CD4-positive, alpha-beta T cell treated with Interleukin-2 at 100 ng/mL for 4 hours (primary cell): Measurements from ENCODE around the gene FGB.

Experiments used
- DNase-seq: peaks from one replicate; pipeline ENCODE4 v3.0.0-alpha.2; 2020; ENCODE audit warnings: low spot score

The FGB gene

DNA sequence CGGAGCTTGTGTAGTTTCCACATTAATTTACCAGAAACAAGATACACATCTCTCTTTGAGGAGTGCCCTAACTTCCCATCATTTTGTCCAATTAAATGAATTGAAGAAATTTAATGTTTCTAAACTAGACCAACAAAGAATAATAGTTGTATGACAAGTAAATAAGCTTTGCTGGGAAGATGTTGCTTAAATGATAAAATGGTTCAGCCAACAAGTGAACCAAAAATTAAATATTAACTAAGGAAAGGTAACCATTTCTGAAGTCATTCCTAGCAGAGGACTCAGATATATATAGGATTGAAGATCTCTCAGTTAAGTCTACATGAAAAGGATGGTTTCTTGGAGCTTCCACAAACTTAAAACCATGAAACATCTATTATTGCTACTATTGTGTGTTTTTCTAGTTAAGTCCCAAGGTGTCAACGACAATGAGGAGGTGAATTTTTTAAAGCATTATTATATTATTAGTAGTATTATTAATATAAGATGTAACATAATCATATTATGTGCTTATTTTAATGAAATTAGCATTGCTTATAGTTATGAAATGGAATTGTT lies at the start of gene FGB:
FGB (plus strand) TSS at position 315 of the 558 bp plus-strand sequence; CDS start at position 323, 8 bp downstream.
- DNase-seq = no peak

DNA sequence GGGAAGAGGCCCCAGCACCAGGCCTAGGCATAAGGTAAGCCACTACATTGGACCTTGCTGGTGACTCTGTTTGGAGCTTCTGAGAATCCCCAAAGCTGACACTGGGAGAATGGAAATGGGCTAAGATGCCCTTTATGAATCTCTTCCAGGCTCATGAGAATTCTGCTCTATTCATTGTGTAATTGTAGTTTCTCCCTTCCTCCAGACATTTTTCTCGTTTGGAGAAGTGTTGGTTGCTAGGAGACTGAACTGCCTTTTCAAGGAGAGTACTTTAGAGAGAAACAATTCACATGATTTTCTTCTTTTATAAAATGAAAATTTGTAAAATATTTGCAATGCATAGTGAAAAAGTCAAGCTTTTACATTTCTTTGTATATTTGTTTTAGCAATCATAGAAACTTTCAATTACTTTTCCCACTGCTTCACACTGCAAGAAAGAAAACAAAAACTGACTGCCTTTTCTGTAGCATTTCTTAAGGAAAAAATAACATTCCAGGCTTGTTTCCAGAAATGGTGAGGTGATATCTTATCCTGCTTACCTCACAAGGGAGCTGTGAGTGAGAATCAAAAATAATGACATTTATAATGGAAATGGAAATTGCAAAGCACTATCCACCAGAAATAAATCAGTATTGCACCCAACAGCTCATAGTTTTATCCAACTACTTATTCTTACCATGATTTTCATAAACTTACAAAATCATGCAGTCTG lies 46.3 kb upstream of the FGB start:
- no peak for DNase-seq

DNA sequence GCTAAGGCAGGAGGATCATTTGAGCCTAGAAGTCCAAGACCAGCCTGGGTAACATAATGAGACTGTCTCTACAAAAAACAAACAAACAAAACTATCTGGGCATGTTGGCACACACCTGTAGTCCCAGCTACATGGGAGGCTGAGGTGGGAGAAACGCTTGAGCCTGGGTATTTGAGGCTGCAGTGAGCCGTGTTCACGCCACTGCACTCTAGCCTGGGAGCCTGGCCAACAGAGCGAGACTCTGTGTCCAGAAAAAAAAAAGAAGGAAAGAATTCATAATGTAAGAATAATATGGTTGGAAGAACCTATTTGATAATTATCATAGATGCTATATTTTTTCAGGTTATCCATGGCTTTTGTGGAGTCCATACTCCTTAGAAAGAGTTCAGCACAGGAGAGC lies 45.2 kb upstream of the FGB start:
- DNase-seq = no peak

DNA sequence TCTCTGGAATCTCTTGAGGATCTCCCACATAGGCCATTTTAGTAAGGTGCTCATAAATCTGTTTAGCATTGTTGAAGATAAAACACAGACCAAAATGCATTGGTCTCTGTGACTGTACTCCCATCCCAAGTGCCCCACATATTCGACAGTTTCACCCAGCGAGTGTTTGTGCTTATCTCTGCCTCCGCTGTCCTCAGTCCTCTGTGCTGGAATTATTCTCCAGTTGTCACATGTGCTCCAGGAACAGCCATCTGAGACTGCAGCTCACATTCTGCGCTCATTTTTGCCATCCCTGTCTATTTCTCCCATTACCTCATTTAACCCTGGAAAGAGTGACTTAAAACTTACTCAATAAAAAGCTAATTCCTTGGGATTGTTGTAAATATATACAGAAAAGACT lies 43.6 kb upstream of the FGB start:
- no peak for DNase-seq

DNA sequence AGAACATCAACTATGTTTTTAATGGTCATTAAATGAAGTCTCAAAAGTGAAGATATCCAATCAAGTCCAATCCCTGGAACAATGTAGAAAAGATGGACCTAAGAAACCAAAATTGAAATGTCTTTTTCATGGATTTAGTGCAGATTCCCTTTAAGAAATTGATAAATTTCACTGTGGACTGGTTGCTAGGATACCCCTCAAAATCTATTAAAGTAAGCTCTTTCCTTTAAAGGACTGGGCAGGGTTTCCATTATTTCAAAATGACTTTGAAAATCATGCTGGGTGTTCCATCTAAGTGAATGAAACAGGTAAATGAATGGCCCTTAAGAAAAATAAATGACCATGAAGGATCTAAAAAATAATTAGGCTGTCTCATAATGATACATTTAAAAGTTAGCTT lies 41.2 kb upstream of the FGB start:
- no peak for DNase-seq

DNA sequence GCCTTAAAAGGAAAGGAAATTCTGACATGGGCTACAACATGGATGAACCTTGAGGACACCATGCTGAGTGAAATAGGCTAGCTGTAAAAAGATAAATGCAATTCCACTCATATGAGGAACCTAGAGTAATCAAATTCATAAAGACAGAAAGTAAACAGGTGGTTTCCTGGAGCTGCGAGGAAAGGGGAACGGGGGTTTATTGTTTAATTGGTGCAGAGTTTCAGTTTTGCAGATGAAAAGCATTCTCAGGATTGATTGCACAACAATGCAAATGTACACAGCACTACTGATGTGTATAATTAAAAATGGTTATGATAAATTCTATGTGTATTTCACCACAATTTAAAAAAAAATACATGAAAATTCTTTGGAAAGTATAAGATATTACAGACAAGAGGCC lies 36.7 kb upstream of the FGB start:
- no peak for DNase-seq

DNA sequence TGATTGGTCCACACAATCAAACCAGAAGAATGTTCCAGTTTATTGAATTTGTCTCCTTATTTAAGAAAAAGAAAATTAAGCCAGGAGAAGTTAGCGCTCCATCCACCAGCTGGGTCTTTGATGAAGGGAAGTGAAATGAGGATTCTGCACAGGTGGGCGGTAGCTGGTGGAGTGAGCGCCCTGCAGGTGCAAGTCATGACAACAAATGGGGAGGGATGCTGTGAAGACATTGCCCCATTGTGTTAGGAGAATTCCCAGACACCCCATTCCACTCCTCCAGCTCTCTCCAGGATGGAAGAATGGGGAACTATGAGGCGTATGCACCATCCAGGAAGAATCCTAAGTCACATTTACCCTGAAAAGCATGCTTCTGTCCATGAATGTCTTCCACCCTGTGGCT lies 35.5 kb upstream of the FGB start:
- no peak for DNase-seq

DNA sequence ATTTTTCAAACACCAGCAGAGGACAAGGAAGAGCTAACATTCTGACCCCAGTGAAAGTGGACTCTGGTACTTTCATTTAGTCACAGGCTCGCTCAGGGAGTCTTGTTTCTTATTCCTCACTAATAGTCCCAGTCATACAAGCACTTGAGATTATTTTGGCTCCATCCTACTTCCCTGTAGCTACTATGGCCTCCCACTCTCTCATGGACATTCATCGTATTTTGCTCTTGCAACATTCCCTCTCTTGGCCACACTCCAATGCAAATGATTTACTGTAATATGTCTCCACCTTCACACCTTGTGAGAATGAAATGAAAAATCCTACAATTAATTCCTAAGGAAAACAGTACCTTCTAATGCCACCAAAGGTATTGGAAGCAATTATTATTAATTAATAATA lies 33.9 kb upstream of the FGB start:
- DNase-seq = no peak

DNA sequence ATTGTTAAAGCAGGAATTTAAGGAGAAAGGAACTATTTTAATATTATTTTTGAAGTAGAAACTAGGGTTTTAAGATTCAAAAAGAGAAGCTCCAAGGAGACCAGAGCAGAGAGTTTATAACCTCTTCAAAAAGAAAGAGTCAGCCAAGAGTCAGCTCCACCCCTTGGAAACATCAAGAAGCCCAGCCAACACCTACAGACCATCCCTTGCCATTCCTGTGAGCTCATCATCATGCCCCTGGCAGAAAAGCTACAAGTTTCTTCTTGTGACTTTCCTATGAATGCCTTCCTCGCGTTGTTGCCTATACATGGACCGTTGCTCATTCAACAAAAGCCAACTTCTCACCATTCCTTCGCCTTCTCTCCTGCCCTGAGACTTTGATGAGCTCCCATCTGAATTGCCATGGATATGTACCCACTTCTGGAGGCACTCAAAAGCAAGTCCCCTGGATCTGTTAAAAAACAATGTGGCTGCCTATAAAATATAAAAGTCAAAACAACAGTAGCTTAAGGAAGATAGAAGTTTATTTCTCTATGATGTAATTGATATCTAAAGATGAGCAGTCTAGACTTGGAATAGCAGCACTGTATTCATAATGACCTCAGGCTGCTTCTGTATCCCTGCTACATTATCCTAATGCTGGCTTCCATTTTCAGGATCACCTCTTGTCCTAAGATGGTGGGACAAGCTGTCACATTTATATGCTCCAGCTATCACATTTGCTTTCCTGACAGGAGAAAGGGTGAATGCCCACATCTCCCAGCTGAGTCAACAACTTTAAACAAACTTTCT lies 32.9 kb upstream of the FGB start:
- DNase-seq = no peak

DNA sequence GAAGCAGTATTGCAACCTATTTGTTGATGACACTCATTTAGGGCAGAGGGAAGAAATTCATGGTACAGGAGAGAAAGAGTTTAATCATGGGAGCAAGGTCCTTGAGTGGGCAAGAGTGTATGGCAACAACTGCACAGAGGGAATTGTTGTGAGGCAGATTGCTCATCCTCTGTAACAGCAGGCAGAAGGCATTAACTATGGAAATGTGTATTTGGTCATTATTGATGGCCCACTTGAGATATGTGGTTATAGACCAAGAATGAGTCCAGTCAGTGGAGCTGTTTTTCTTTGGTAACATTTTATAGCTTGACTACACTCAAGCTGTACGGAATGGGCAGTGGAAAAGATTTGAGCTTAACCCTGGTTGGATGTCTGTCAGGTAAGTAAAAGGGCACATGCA lies 28.5 kb upstream of the FGB start:
- no peak for DNase-seq

DNA sequence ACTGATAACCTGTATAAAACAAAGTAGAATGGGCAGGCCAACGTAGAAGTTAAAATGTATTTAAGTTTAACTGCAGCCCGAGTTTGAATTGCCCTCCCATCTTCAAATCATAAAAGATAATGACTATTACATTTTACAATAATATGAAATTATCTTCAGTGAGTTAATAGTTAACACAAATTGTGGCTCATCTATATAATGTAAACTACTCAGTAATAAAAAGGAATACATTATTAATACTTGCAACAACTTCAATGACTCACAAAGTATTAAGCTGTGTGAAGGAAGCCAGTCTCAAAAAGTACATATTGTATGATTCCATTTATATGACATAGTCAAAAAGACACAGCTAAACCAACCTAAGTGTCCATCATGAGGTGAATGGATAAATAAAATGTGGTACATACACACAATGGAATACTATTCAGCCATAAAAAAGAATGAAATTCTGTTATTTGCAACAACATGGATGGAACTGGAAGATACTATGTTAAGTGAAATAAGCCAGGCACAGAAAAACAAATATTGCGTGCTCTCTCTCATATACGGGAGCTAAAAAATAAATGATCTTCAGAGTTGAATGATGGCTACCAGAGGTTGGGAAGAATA lies 20.4 kb upstream of the FGB start:
- no peak for DNase-seq

DNA sequence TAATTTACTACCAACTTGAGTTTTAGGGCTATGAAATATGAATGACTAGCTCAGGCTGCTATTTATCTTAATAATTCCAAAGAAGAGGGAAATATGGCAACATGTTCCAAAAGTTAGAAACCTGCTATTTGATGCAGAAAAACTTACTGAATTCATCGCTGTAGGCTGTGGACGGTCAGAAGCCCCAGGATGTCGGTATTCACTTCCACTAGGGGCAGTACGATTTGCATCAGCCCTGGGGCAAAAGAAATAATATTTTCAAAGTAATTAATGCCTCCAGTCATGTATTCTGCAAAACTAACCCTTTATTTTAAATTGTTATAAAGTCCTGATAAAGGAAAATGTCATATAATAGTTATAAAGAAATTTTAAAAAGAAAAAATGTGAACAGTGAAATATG lies 17.1 kb upstream of the FGB start:
- no peak for DNase-seq

DNA sequence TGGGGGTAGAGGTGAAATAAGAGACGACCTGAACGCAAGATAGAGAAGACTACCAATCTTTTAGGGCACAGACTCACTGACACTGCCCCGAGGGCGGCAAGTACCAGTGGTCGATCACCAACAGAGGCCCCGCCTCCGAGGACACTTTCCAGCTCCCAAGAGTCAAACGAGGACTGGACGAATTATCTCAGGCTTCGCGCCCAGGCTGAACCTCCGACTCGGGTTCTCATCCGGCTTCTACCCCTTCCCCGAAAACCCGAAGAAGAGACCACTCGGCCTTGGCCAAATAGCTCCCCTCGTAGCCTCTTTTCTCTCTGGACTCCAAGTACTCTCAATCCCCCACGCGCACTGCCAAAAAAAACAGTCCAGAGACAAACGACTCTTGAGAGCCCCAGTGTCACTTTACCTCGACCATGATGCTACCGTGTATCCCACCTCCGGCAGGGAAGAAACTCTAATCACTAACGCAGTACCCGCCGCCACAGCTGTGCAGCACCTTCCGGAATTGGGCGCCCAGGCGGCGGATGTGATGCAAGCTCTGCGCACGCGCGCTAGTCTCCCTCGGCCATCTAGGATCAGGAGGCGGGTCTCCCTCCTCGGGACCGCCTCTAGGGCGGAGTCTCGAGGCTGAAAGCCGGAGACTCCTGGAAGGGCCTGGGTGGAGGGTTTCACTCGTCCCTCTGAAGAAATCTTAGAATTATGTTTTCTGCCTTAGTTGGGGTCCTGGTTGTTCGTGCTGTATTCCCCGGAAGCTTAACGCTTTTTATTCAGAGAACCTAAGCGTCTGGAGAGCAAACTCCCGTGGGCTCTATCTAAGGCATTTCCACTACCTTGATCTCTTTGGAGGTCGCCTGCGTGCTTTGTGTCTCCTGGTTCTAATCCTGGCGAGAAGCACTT lies 12.7 kb upstream of the FGB start, which contains the start of gene PLRG1:
PLRG1 (minus strand) TSS at position 507 of the 897 bp plus-strand sequence; CDS start at position 415, 92 bp downstream.
- DNase-seq = peak; percentile 97

DNA sequence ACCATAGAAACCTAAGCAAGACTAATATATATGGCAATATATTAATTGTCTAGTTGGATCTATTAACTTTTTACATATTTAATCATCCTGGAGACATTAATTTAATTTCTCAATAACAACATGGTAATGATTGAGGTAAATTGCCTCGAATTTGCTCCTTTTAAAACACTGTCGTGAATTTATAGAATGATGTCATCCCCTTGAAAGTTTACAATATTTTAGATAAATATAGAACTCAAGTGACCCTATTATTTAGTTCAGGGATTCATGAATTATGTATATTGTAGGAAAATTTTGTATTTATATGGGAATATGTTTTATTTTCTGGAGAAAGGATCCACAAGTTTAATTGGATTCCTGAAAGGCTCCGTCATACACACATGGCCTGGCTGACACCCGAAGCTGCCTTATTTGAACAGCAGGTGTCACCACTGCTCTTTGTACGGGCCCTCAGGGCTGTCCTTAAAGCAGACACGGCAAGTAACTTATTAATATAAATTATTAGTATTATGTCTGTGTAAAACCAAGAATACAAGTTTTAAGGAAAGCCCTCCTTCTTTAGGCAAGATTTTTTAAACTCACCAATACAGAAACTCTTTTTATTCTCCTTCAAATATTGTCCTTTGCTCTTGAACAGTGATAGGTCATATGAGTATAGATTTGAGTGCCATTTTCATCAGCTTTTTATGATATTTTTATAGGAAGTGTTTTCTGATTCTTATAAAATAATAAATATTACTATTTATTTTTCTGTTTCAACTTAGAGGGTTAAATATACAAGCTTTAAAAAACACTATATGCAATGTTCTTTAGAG lies 10.7 kb upstream of the FGB start:
- DNase-seq = peak; percentile 83

DNA sequence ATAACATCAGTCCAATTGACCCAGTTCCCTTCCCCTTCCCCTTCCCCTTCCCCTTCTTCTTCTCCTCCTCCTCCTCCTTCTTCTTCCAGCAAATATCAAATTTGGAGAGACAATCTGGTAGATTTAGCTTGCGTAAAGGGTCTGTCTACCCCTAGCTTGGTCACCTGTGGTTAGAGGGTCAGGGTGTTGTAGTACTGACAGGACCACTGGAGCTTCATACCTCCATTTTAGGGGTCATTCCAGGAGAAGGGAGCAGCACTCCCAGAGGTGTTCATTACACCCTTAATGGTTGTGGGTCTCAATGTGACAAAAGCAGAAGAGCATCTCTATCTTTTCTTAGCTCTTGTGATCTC lies 3.7 kb upstream of the FGB start:
- DNase-seq = no peak

DNA sequence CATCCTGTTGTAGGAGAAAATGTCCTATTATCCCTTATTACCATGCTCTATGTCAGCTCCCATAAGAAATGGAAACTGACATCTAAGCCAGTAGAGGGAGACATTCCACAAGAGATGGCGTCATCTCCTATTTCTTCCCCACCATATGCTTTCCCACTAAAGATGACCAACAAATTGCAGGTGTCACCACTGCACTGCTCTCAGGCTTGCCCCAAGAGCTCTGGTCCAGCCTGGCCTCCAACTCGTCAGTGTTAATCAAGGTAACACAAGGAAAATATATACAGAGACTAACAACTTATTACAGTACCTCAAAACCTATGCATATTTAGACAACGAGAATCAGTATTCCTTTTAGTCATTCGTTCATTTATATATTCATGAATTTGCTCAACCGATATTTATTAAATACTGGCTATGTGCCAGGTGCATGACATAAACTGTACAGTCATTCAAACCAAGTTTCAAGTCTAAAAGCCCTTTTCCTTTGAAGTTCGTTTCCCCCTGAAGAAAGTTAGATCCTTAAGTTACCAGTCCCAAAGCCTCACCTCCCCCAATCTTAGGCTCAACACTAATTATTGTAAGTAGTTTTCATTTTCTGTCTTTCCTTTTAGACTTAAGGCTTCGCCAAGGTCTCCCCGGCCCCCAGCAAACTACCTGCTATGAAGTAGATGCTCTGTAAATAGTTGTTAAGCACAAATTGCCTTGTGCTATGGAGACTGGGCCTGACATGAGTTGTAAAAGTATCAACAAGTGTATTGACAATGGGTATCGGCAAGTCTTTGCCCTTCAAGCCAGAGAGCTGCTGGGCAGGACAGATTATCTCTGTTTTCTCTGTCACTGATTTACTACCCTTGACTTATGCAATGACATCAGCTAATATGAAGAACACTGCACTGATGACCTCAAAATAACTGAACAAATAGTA lies 3.1 kb upstream of the FGB start:
- DNase-seq = no peak

DNA sequence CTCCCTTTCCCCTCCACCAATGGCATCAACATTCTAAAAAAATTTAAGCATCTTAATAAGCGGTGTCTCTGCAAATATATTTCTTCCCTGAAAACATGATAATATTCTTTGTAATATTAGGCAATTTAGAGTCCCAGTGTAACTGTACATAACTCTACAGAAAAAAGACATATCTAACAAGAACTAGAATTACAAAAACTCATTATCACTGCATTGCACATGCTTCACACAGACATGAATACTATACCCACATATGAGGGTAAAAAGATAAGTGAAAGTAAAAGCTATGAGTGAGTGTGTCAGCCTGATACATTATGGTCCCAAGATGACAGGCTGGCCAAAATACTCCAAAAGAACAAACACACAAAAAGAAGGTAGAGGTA lies 2.4 kb upstream of the FGB start:
- DNase-seq = no peak

DNA sequence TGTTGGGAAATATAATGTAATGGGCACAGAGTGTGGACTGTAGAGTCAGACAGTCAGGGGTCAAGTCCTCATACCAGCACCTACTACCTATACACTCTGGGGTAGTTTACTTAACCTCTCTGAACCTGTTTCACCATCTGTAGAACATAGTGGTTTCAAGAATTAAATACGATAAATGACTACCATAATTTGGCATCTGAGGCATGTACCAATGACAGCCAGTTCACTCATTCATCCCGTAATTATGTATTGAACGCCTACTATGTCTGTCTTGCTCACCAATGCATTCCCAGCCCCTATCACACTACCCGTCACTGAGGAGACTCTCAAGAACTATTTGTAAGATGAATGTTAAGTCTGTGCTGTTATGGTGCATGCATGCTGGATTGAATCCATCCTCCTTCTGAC lies 2.0 kb upstream of the FGB start:
- no peak for DNase-seq

DNA sequence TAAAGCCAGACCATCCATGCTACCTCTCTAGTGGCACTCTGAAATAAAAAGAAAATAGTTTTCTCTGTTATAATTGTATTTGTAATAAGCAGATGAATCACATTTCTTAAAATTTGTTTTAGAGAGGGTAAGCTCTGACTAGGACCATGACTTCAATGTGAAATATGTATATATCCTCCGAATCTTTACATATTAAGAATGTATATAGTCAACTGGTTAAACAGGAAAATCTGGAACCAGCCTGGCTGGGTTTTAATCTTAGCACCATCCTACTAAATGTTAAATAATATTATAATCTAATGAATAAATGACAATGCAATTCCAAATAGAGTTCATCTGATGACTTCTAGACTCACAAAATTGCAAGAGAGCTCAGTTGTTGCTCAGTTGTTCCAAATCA lies 1.5 kb downstream of the FGB start:
- DNase-seq = no peak

DNA sequence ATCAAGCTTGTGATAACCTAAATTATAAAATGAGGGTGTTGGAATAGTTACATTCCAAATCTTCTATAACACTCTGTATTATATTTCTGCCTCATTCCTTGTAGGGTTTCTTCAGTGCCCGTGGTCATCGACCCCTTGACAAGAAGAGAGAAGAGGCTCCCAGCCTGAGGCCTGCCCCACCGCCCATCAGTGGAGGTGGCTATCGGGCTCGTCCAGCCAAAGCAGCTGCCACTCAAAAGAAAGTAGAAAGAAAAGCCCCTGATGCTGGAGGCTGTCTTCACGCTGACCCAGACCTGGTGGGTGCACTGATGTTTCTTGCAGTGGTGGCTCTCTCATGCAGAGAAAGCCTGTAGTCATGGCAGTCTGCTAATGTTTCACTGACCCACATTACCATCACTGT lies 2.9 kb downstream of the FGB start:
- DNase-seq = no peak
